ENCODE measurements around the gene RIN3. TPM values are rescaled to one million over a fixed set of nuclear protein-coding genes. Genes with fewer than 3 reads are reported as not detected.
"Not testable (repeated sequence)": the region's sequence is repeated elsewhere in the genome, so short reads cannot be mapped to it uniquely, and the experiment has no call there.

The RIN3 gene
- total RNA-seq, 4 donors from 2014 or later: 4.7 to 7.9 (median 6.6) TPM

GRCh38 chr14:92534932-92535643 lies 21.5 kb downstream of the RIN3 start:
- no peak overlapping the region for H3K27ac ChIP-seq
- H3K36me3 ChIP-seq: no peaks in the 10 kb centered on the region
- 76 to 81% methylated on average over 16 to 17 of the region's 17 CpGs for WGBS, 2 donors
- H3K4me3 ChIP-seq (replicated peaks in 1 of 3): no peak overlapping the region
- no peaks in the 10 kb centered on the region for H3K27me3 ChIP-seq
- TF ChIP-seq CTCF (IDR thresholded peaks at IDR 0.05): no peak
- no peak for TF ChIP-seq POLR2A (IDR thresholded peaks at IDR 0.05)
- no peak for DNase-seq
- intact Hi-C loops (cut with DNase I): no loop called here
- no peaks in the 10 kb centered on the region for H3K9me3 ChIP-seq
- peaks cover 9 to 18% of the 10 kb centered on the region in 2 donors for H3K4me1 ChIP-seq

- H3K4me1 ChIP-seq: peaks cover 12 to 22% of the 10 kb centered on the region in 2 donors
- H3K27ac ChIP-seq; DNase-seq; H3K9me3 ChIP-seq; H3K36me3 ChIP-seq; H3K27me3 ChIP-seq; intact Hi-C loops (cut with DNase I); H3K4me3 ChIP-seq (replicated peaks in 1 of 3): not testable (repeated sequence)
- WGBS, 2 donors: 79 to 88% methylated on average over 8 of the region's 8 CpGs
Observed at GRCh38 chr14:92536231-92536630, 22.6 kb downstream of the RIN3 start.

GRCh38 chr14:92538412-92538985 lies 24.9 kb downstream of the RIN3 start:
- peaks cover 12 to 18% of the 10 kb centered on the region in 2 donors for H3K4me1 ChIP-seq
- no peak overlapping the region for H3K4me3 ChIP-seq (replicated peaks in 1 of 3)
- H3K27me3 ChIP-seq: no peaks in the 10 kb centered on the region
- no peaks in the 10 kb centered on the region for H3K36me3 ChIP-seq
- no peaks in the 10 kb centered on the region for H3K9me3 ChIP-seq
- WGBS, 2 donors: 76 to 82% methylated on average over 6 of the region's 6 CpGs
- H3K27ac ChIP-seq: no peak overlapping the region
- intact Hi-C loops (cut with DNase I): no loop called here
- DNase-seq: no peak
- TF ChIP-seq POLR2A (IDR thresholded peaks at IDR 0.05) (no peak), CTCF (IDR thresholded peaks at IDR 0.05) (no peak)

GRCh38 chr14:92539419-92539818 lies 25.8 kb downstream of the RIN3 start:
- no peak for DNase-seq
- no peaks in the 10 kb centered on the region for H3K27me3 ChIP-seq
- TF ChIP-seq CTCF (IDR thresholded peaks at IDR 0.05): no peak
- no peak for TF ChIP-seq POLR2A (IDR thresholded peaks at IDR 0.05)
- no peaks in the 10 kb centered on the region for H3K36me3 ChIP-seq
- peaks cover 12 to 18% of the 10 kb centered on the region in 2 donors for H3K4me1 ChIP-seq
- WGBS, 2 donors: 89 to 100% methylated on average over 1 to 3 of the region's 3 CpGs
- H3K4me3 ChIP-seq (replicated peaks in 1 of 3): no peak overlapping the region
- H3K27ac ChIP-seq: peak overlapping the region in 2 of 3 donors; percentile 68 to 73
- intact Hi-C loops (cut with DNase I): no loop called here
- H3K9me3 ChIP-seq: no peaks in the 10 kb centered on the region

- peak overlapping the region; percentile 45 to 73 (median 68) for H3K27ac ChIP-seq
- no peaks in the 10 kb centered on the region for H3K27me3 ChIP-seq
- peaks cover 12 to 18% of the 10 kb centered on the region in 2 donors for H3K4me1 ChIP-seq
- TF ChIP-seq POLR2A (IDR thresholded peaks at IDR 0.05): no peak
- no peak for TF ChIP-seq CTCF (IDR thresholded peaks at IDR 0.05)
- 71 to 91% methylated on average over 7 to 11 of the region's 12 CpGs for WGBS, 2 donors
- intact Hi-C loops (cut with DNase I): no loop called here
- H3K4me3 ChIP-seq (replicated peaks in 1 of 3): no peak overlapping the region
- no peak for DNase-seq
- H3K36me3 ChIP-seq: no peaks in the 10 kb centered on the region
- no peaks in the 10 kb centered on the region for H3K9me3 ChIP-seq
Observed at GRCh38 chr14:92539875-92540274, 26.3 kb downstream of the RIN3 start.
